H9 (cell line): ENCODE data around the gene RAP1GAP. TPM values are rescaled to one million over a fixed set of nuclear protein-coding genes. Genes with fewer than 3 reads are reported as not detected.

ENCODE experiments used
- DNase-seq: peaks from one replicate; pipeline ENCODE4 v3.0.0-alpha.2; 2017
- H2AFZ ChIP-seq: one replicate; pipeline ENCODE4 v1.6.1; 2013; ENCODE audit warnings: mild to moderate bottlenecking, low read length, control low read depth, moderate library complexity
- H2AK5ac ChIP-seq: 2 replicates; pipeline ENCODE4 v1.6.1; 2013; ENCODE audit warnings: low read length, control low read depth, mixed read lengths; ENCODE audit not compliant: insufficient read length
- H2BK120ac ChIP-seq: one replicate; pipeline ENCODE4 v1.6.1; 2013; ENCODE audit warnings: low read depth, mild to moderate bottlenecking, low read length, control low read depth, inconsistent platforms; ENCODE audit not compliant: poor library complexity, severe bottlenecking
- H2BK12ac ChIP-seq: 2 replicates; pipeline ENCODE4 v1.6.1; 2013; ENCODE audit warnings: low read length, control low read depth, mixed read lengths, low read depth; ENCODE audit not compliant: insufficient read length
- H2BK15ac ChIP-seq: 2 replicates; pipeline ENCODE4 v1.6.1; 2013; ENCODE audit warnings: low read depth, low read length, control low read depth
- H2BK20ac ChIP-seq: one replicate; pipeline ENCODE4 v1.6.1; 2013; ENCODE audit warnings: low read depth, mild to moderate bottlenecking, low read length, control low read depth, inconsistent platforms; ENCODE audit not compliant: poor library complexity, severe bottlenecking
- H2BK5ac ChIP-seq: 2 replicates; pipeline ENCODE4 v1.6.1; 2013; ENCODE audit warnings: low read length, control low read depth, mixed read lengths; ENCODE audit not compliant: insufficient read length
- H3K14ac ChIP-seq: 2 replicates; pipeline ENCODE4 v1.6.1; 2013; ENCODE audit warnings: low read length, control low read depth; ENCODE audit not compliant: insufficient read depth
- H3K18ac ChIP-seq: 2 replicates; pipeline ENCODE4 v1.6.1; 2013; ENCODE audit warnings: low read depth, mild to moderate bottlenecking, mixed read lengths, low read length, control low read depth; ENCODE audit not compliant: insufficient read length
- H3K23ac ChIP-seq: 2 replicates; pipeline ENCODE4 v1.6.1; 2013; ENCODE audit warnings: low read length, control low read depth, mixed read lengths, low read depth; ENCODE audit not compliant: insufficient read length
- H3K23me2 ChIP-seq: 2 replicates; pipeline ENCODE4 v1.6.1; 2013; ENCODE audit warnings: low read depth, mild to moderate bottlenecking, mixed read lengths, low read length, control low read depth; ENCODE audit not compliant: insufficient read length, poor library complexity, severe bottlenecking
- H3K27ac ChIP-seq: 2 replicates; pipeline ENCODE4 v1.5.1; 2013; ENCODE audit warnings: low read length, control low read depth, mixed read lengths, low read depth; ENCODE audit not compliant: insufficient read length
- H3K27me3 ChIP-seq: 2 replicates; pipeline ENCODE4 v1.6.1; 2013; ENCODE audit warnings: low read length, control low read depth, inconsistent platforms; ENCODE audit not compliant: insufficient read depth
- H3K4ac ChIP-seq: 2 replicates; pipeline ENCODE4 v1.6.1; 2013; ENCODE audit warnings: low read depth, mild to moderate bottlenecking, control low read depth, inconsistent platforms, low read length, moderate library complexity
- H3K4me1 ChIP-seq: 2 replicates; pipeline ENCODE4 v1.6.1; 2013; ENCODE audit warnings: low read length, control low read depth, inconsistent platforms; ENCODE audit not compliant: insufficient read depth
- H3K4me2 ChIP-seq: 2 replicates; pipeline ENCODE4 v1.6.1; 2013; ENCODE audit warnings: low read length, control low read depth, mixed read lengths; ENCODE audit not compliant: insufficient read length, insufficient read depth
- H3K56ac ChIP-seq: 2 replicates; pipeline ENCODE4 v1.6.1; 2013; ENCODE audit warnings: low read depth, mild to moderate bottlenecking, mixed read lengths, low read length, control low read depth; ENCODE audit not compliant: insufficient read length
- H3K79me1 ChIP-seq: 2 replicates; pipeline ENCODE4 v1.6.1; 2013; ENCODE audit warnings: low read depth, mild to moderate bottlenecking, moderate library complexity, low read length, control low read depth, inconsistent platforms; ENCODE audit not compliant: insufficient read depth, poor library complexity, severe bottlenecking
- H3K79me2 ChIP-seq: 2 replicates; pipeline ENCODE4 v1.6.1; 2013; ENCODE audit warnings: low read length, control low read depth, inconsistent platforms; ENCODE audit not compliant: insufficient read depth
- H3K9ac ChIP-seq: 2 replicates; pipeline ENCODE4 v1.6.1; 2013; ENCODE audit warnings: low read length, control low read depth, mixed read lengths; ENCODE audit not compliant: insufficient read length; ENCODE audit errors: extremely low read depth
- H3K9me3 ChIP-seq: one replicate; pipeline ENCODE4 v1.6.1; 2013; ENCODE audit warnings: low read depth, low read length, inconsistent platforms; ENCODE audit not compliant: control insufficient read depth
- H3T11ph ChIP-seq: one replicate; pipeline ENCODE4 v1.6.1; 2013; ENCODE audit warnings: mild to moderate bottlenecking, low read length, control low read depth, inconsistent platforms
- H4K20me1 ChIP-seq: one replicate; pipeline ENCODE4 v1.6.1; 2013; ENCODE audit not compliant: control insufficient read depth, insufficient read length, insufficient read depth
- H4K5ac ChIP-seq: 2 replicates; pipeline ENCODE4 v1.6.1; 2013; ENCODE audit warnings: low read depth, mild to moderate bottlenecking, mixed read lengths, low read length, control low read depth; ENCODE audit not compliant: insufficient read length
- H4K8ac ChIP-seq: replicated peaks from 2 replicates; pipeline ENCODE4 v1.6.1; 2013; ENCODE audit warnings: low read length, control low read depth, mixed read lengths, low read depth; ENCODE audit not compliant: insufficient read length
- H4K91ac ChIP-seq: 2 replicates; pipeline ENCODE4 v1.6.1; 2013; ENCODE audit warnings: low read depth, mild to moderate bottlenecking, moderate library complexity, mixed read lengths, low read length, control low read depth; ENCODE audit not compliant: insufficient read length
- H3K27ac Mint-ChIP-seq, 3 experiments: 2 replicates in 2 of 3; 3 replicates in 1 of 3; pipeline ENCODE4 v1.8.0; 2020 to 2021; ENCODE audit warnings: mixed read lengths in 3 of 3, mild to moderate bottlenecking in 1 of 3, moderate library complexity in 1 of 3
- H3K27me3 Mint-ChIP-seq: 2 replicates; pipeline ENCODE4 v1.8.0; 2021; ENCODE audit warnings: low read depth, mild to moderate bottlenecking, moderate library complexity, mixed read lengths
- H3K36me3 Mint-ChIP-seq, 3 experiments: 2 replicates in 2 of 3; 3 replicates in 1 of 3; pipeline ENCODE4 v1.8.0; 2020 to 2021; ENCODE audit warnings: low read depth in 3 of 3, mixed read lengths in 3 of 3; ENCODE audit not compliant: insufficient read depth in 1 of 3
- H3K4me1 Mint-ChIP-seq, 2 experiments: 2 replicates each; pipeline ENCODE4 v1.8.0; 2020; ENCODE audit warnings: mixed read lengths in 2 of 2
- H3K4me3 Mint-ChIP-seq, 2 experiments: 2 replicates in 1 of 2; 3 replicates in 1 of 2; pipeline ENCODE4 v1.8.0; 2020 to 2021; ENCODE audit warnings: mild to moderate bottlenecking in 2 of 2, mixed read lengths in 2 of 2, moderate library complexity in 1 of 2
- H3K9me3 Mint-ChIP-seq, 2 experiments: 2 replicates in 1 of 2; 3 replicates in 1 of 2; pipeline ENCODE4 v1.8.0; 2020; ENCODE audit warnings: mild to moderate bottlenecking in 2 of 2, mixed read lengths in 2 of 2, moderate library complexity in 1 of 2
- CTCF ChIP-seq: fragments of 200-600 bp; sonication (generic); conservative IDR thresholded peaks from 3 replicates; pipeline ENCODE4 v1.8.0; 2021; ENCODE audit warnings: antibody characterized with exemption, mild to moderate bottlenecking
- WGBS: extraction: QIAGEN DNeasy Blood & Tissue Kit; methylation state at CpG from one replicate; pipeline ENCODE4 v1.1.7; 2013; ENCODE audit warnings: missing lambda C conversion rate, low lambda C conversion rate, mixed read lengths; ENCODE audit not compliant: insufficient read length; ENCODE audit errors: extremely low coverage; 5-methylcytosine and 5-hydroxymethylcytosine counted together
- total RNA-seq: library from RNA; stranded (reverse); gene quantifications from 2 replicates; pipeline ENCODE4 v1.2.1, GENCODE V29; 2021

The RAP1GAP gene
- total RNA-seq, 1 experiment from 2014 or later = 7.9 TPM

- no peak overlapping the region; the same call in 1 of the 2 replicates for H3K14ac ChIP-seq
- no peak overlapping the region for H4K8ac ChIP-seq
- no peaks in the 10 kb centered on the region for H3K79me2 ChIP-seq
- Mint-ChIP-seq H3K4me3 (no peak overlapping the region), H3K27me3 (no peaks in the 10 kb centered on the region), H3K4me1 (peaks cover 6 to 14% of the 10 kb centered on the region in 2 experiments), H3K36me3 (no peaks in the 10 kb centered on the region; a peak in 2 of 7 replicates), H3K9me3 (no peaks in the 10 kb centered on the region; a peak in 1 of 5 replicates), H3K27ac (peak overlapping the region in 2 of 3 experiments; percentile 44 to 64; a peak in 2 of 7 replicates)
- H2AFZ ChIP-seq = no peak overlapping the region
- H2BK20ac ChIP-seq = no peak overlapping the region
- no peak overlapping the region for H3K9ac ChIP-seq
- no peak overlapping the region for H2BK15ac ChIP-seq
- no peaks in the 10 kb centered on the region for H3K9me3 ChIP-seq
- no peak overlapping the region for H3K56ac ChIP-seq
- no peaks in the 10 kb centered on the region for H3K27me3 ChIP-seq
- H3K79me1 ChIP-seq = no peaks in the 10 kb centered on the region
- H2AK5ac ChIP-seq = no peak overlapping the region
- H3K4me2 ChIP-seq = no peak overlapping the region
- H3K4me1 ChIP-seq = 0 out of 2 replicates have a peak, but pooled peaks cover 2% of the 10 kb centered on the region
- H2BK12ac ChIP-seq = no peak overlapping the region
- no peak overlapping the region for H4K5ac ChIP-seq
- no peak overlapping the region for H3K27ac ChIP-seq
- H4K91ac ChIP-seq = no peak overlapping the region
- H3K18ac ChIP-seq = no peak overlapping the region
- no peak overlapping the region for H3K23ac ChIP-seq
- no peaks in the 10 kb centered on the region for H4K20me1 ChIP-seq
- no peak overlapping the region for H2BK5ac ChIP-seq
- WGBS = no CpG with 5 or more reads among the region's 13 CpGs
- DNase-seq = no peak
- H3T11ph ChIP-seq = no peak overlapping the region
- H3K23me2 ChIP-seq = no peaks in the 10 kb centered on the region
- H2BK120ac ChIP-seq = no peak overlapping the region
- no peak overlapping the region for H3K4ac ChIP-seq
- TF ChIP-seq CTCF = no peak
Measured at GRCh38 chr1:21612057-21612456, 57.1 kb downstream of the RAP1GAP start.
